ENCODE data around the gene SH3BP5L. TPM values are rescaled to one million over a fixed set of nuclear protein-coding genes. Genes with fewer than 3 reads are reported as not detected.

SH3BP5L gene
- total and polyA plus RNA-seq, 2 of the 8 experiments (the other 6 are each of a cell fraction or from before 2014, with no cell fraction given), result 20.2 to 28.4 TPM

GRCh38 chr1:248852481-248853405, 27.0 kb upstream of the SH3BP5L start:
- no peak overlapping the region for H3K9ac ChIP-seq (replicated peaks in 1 of 4; ENCODE audit: extremely low read depth in 1 of 4, low read depth in 3 of 4, low read length in 3 of 4)
- FAIRE-seq (no peak), DNase-seq (ENCODE audit: low read depth in 1 of 2, low spot score in 2 of 2) (no peak)
- H2AK5ac ChIP-seq (ENCODE audit: low read depth, low read length), result no peak overlapping the region
- no peak overlapping the region for H4K5ac ChIP-seq (ENCODE audit: insufficient read length, low read depth, low read length)
- H3K4ac ChIP-seq (replicated peaks; ENCODE audit: insufficient read length, low read depth, low read length), result no peak overlapping the region
- H4K8ac ChIP-seq (ENCODE audit: extremely low read depth, insufficient read depth, low read length), result no peak overlapping the region; the same call in none of the 2 replicates
- H3K27me3 ChIP-seq (replicated peaks in 1 of 4; ENCODE audit: control insufficient read depth in 3 of 4, extremely low read depth in 1 of 4, insufficient read depth in 3 of 4, low read length in 3 of 4), result no peaks in the 10 kb centered on the region
- 0 out of 2 replicates have a peak, but pooled peaks cover 2% of the 10 kb centered on the region for H3K79me1 ChIP-seq (ENCODE audit: low read depth, low read length)
- ChIA-PET CTCF (ENCODE audit: partially characterized antibody) (interaction anchor here (0.7 to 4.1 kb wide), 3 partner anchors 11 to 27 kb away, joined by 3 to 27 read pairs (median 3); partner anchors contain the start of gene SH3BP5L), POLR2A (ENCODE audit: partially characterized antibody) (interaction anchor here (2.0 kb wide), 1 partner anchor 10 kb away, joined by 5 read pairs; no protein-coding TSS in a partner anchor)
- no peaks in the 10 kb centered on the region for H3K9me3 ChIP-seq (ENCODE audit: insufficient read depth in 2 of 2, low read depth in 1 of 2, low read length in 1 of 2)
- peaks cover 5% of the 10 kb centered on the region for H3K23me2 ChIP-seq (ENCODE audit: low read depth, low read length)
- no peak overlapping the region for H2BK15ac ChIP-seq (ENCODE audit: low read length)
- no peak overlapping the region for H4K91ac ChIP-seq (replicated peaks; ENCODE audit: insufficient read length, low read length)
- H4K20me1 ChIP-seq (replicated peaks in 1 of 2; ENCODE audit: control insufficient read depth in 1 of 2, insufficient read depth in 2 of 2, low read length in 2 of 2), result peaks cover 7 to 20% of the 10 kb centered on the region in 2 experiments
- no peak overlapping the region for H3K18ac ChIP-seq (ENCODE audit: extremely low read depth, low read length)
- peaks cover 10 to 42% (median 37%) of the 10 kb centered on the region in 4 experiments for H3K36me3 ChIP-seq (ENCODE audit: control insufficient read depth in 2 of 4, insufficient read depth in 4 of 4, low read length in 3 of 4)
- no peak overlapping the region for H2BK20ac ChIP-seq (ENCODE audit: low read length)
- no peak overlapping the region for H3K4me3 ChIP-seq (ENCODE audit: extremely low read depth in 1 of 4, insufficient read depth in 2 of 4, low read depth in 3 of 4, low read length in 4 of 4)
- H3K4me2 ChIP-seq (ENCODE audit: insufficient read depth in 1 of 2, low read depth in 2 of 2, low read length in 2 of 2), result no peak overlapping the region
- no peak overlapping the region for H2BK120ac ChIP-seq (replicated peaks; ENCODE audit: low read depth, low read length)
- H2AFZ ChIP-seq (ENCODE audit: low read length), result no peak overlapping the region
- H3K23ac ChIP-seq (ENCODE audit: insufficient read length), result no peak overlapping the region
- H2BK5ac ChIP-seq (ENCODE audit: low read depth, low read length), result no peak overlapping the region
- no peak overlapping the region for H3K27ac ChIP-seq (ENCODE audit: low read depth, low read length)
- H3K79me2 ChIP-seq (ENCODE audit: control insufficient read depth in 1 of 2, insufficient read depth in 2 of 2, low read length in 2 of 2), result peaks cover 0 to 7% of the 10 kb centered on the region in 2 experiments; a peak in 1 of 4 replicates
- H2BK12ac ChIP-seq (ENCODE audit: low read depth, low read length), result no peak overlapping the region
- no peak overlapping the region for H3K56ac ChIP-seq (replicated peaks; ENCODE audit: insufficient read length, low read depth, low read length)
- H3K4me1 ChIP-seq (replicated peaks in 1 of 4; ENCODE audit: control insufficient read depth in 3 of 4, insufficient read depth in 4 of 4, low read length in 3 of 4), result peaks cover 0 to 7% (median 6%) of the 10 kb centered on the region in 4 experiments; a peak in 6 of 7 replicates
- 90% methylated on average over 7 of the region's 7 CpGs; no CpG with 5 or more reads in 1 of the 2 experiments for WGBS, 2 experiments (ENCODE audit: extremely low coverage in 1 of 2, insufficient coverage in 1 of 2, insufficient read length in 1 of 2, insufficient replicate concordance in 2 of 2, low coverage in 1 of 2, low lambda C conversion rate in 2 of 2, missing lambda C conversion rate in 1 of 2)
- no peak overlapping the region for H3K14ac ChIP-seq (ENCODE audit: insufficient read length)
- TF ChIP-seq POLR2A (IDR thresholded peaks at IDR 0.05; ENCODE audit: control extremely low read depth in 1 of 2, low read depth in 2 of 2, low read length in 2 of 2) (no peak), CTBP2 (IDR thresholded peaks at IDR 0.05; ENCODE audit: borderline replicate concordance, insufficient read depth, insufficient read length, low read length) (no peak), BCL11A (IDR thresholded peaks at IDR 0.05; ENCODE audit: low read depth in 2 of 2, low read length in 2 of 2) (no peak), HDAC6 (IDR thresholded peaks at IDR 0.05; ENCODE audit: low read depth, low read length) (no peak), KDM4A (IDR thresholded peaks at IDR 0.05; ENCODE audit: low read depth, low read length, severe bottlenecking) (no peak), GTF2F1 (IDR thresholded peaks at IDR 0.05; ENCODE audit: borderline replicate concordance, low read depth, low read length) (no peak), RBBP5 (IDR thresholded peaks at IDR 0.05; ENCODE audit: borderline replicate concordance, low read depth, low read length) (no peak), ATF2 (IDR thresholded peaks at IDR 0.05; ENCODE audit: low read length) (no peak), RAD21 (IDR thresholded peaks at IDR 0.05 in 1 of 2, conservative IDR thresholded peaks at IDR 0.05 in 1 of 2; ENCODE audit: low read depth in 2 of 2, low read length in 2 of 2) (no peak)

Measured in H1 (cell line).